ENCODE results near the gene NLGN1. TPM values are rescaled to one million over a fixed set of nuclear protein-coding genes. Genes with fewer than 3 reads are reported as not detected.

NLGN1 gene
- total and polyA plus RNA-seq, 9 of the 15 experiments (the other 6 are each of a cell fraction or from before 2014, with no cell fraction given): under 0.01 to 0.01 TPM; not detected in 7

GRCh38 chr3:173688216-173688842 lies 290.8 kb downstream of the NLGN1 start:
- H3K4me2 ChIP-seq (ENCODE audit: insufficient read depth, low read length): no peak overlapping the region
- H4K20me1 ChIP-seq (replicated peaks; ENCODE audit: control insufficient read depth, insufficient read depth, low read length): no peaks in the 10 kb centered on the region
- WGBS (ENCODE audit: insufficient coverage, low coverage, missing lambda C conversion rate): 1% methylated on average over 4 of the region's 4 CpGs
- in situ Hi-C loops (cut with MboI): no loop called here
- no peaks in the 10 kb centered on the region for H3K9me1 ChIP-seq (ENCODE audit: control insufficient read depth, insufficient read depth, low read length)
- ChIA-PET CTCF (ENCODE audit: low intra/inter-chr PET ratio) (no interaction called here), POLR2A (no interaction called here)
- BruUV-seq (replicated peaks): no TSS peak
- TF ChIP-seq ZNF121 (CRISPR knock-in tag; conservative IDR thresholded peaks at IDR 0.05) (no peak), TFE3 (CRISPR knock-in tag; IDR thresholded peaks at IDR 0.05) (peak; percentile 66)
- H3K4me1 ChIP-seq (replicated peaks in 1 of 2; ENCODE audit: control insufficient read depth in 2 of 2, insufficient read depth in 2 of 2, low read length in 2 of 2): no peaks in the 10 kb centered on the region
- H3K9me3 ChIP-seq (replicated peaks; ENCODE audit: control insufficient read depth, insufficient read depth, low read depth, low read length): peaks cover 1% of the 10 kb centered on the region; the same call in 1 of the 2 replicates
- H3K27ac ChIP-seq (ENCODE audit: extremely low read depth, low read depth, low read length): no peak overlapping the region
- FAIRE-seq (no peak), DNase-seq (ENCODE audit: extremely low read depth in 1 of 4, low spot score in 3 of 4) (no peak), ATAC-seq (no peak)
- H3K36me3 ChIP-seq (ENCODE audit: control insufficient read depth, insufficient read depth, low read length): no peaks in the 10 kb centered on the region
- H3K27me3 ChIP-seq (ENCODE audit: control insufficient read depth in 2 of 2, insufficient read depth in 2 of 2, low read length in 2 of 2): no peaks in the 10 kb centered on the region
- H3K4me3 ChIP-seq: no peak overlapping the region
- no peak overlapping the region for H3K9ac ChIP-seq (ENCODE audit: insufficient read depth in 1 of 2, low read depth in 2 of 2, low read length in 2 of 2)
- intact Hi-C loops (cut with micrococcal nuclease): no loop called here
- H2AFZ ChIP-seq (ENCODE audit: low read depth, low read length): no peak overlapping the region
- no peaks in the 10 kb centered on the region for H3K79me2 ChIP-seq (ENCODE audit: control insufficient read depth, insufficient read depth, low read length)

GRCh38 chr3:173690542-173691180 lies 293.1 kb downstream of the NLGN1 start:
- H3K4me2 ChIP-seq (ENCODE audit: insufficient read depth, low read length): no peak overlapping the region
- no peak overlapping the region for H3K9ac ChIP-seq (ENCODE audit: insufficient read depth in 1 of 2, low read depth in 2 of 2, low read length in 2 of 2)
- WGBS (ENCODE audit: insufficient coverage, low coverage, missing lambda C conversion rate): 2% methylated on average over 7 of the region's 7 CpGs
- H2AFZ ChIP-seq (ENCODE audit: low read depth, low read length): no peak overlapping the region
- ChIA-PET POLR2A (no interaction called here), CTCF (ENCODE audit: low intra/inter-chr PET ratio) (no interaction called here)
- no peak for FAIRE-seq
- no peaks in the 10 kb centered on the region for H3K36me3 ChIP-seq (ENCODE audit: control insufficient read depth, insufficient read depth, low read length)
- H3K4me3 ChIP-seq: no peak overlapping the region
- no peak for DNase-seq (ENCODE audit: extremely low read depth in 1 of 4, low spot score in 3 of 4)
- BruUV-seq (replicated peaks): no TSS peak
- no peak for ATAC-seq
- H3K9me3 ChIP-seq (replicated peaks; ENCODE audit: control insufficient read depth, insufficient read depth, low read depth, low read length): no peaks in the 10 kb centered on the region; the same call in 1 of the 2 replicates
- no peaks in the 10 kb centered on the region for H3K4me1 ChIP-seq (replicated peaks in 1 of 2; ENCODE audit: control insufficient read depth in 2 of 2, insufficient read depth in 2 of 2, low read length in 2 of 2)
- intact Hi-C loops (cut with micrococcal nuclease): no loop called here
- in situ Hi-C loops (cut with MboI): no loop called here
- no peaks in the 10 kb centered on the region for H3K27me3 ChIP-seq (ENCODE audit: control insufficient read depth in 2 of 2, insufficient read depth in 2 of 2, low read length in 2 of 2)
- H3K9me1 ChIP-seq (ENCODE audit: control insufficient read depth, insufficient read depth, low read length): no peaks in the 10 kb centered on the region
- H3K79me2 ChIP-seq (ENCODE audit: control insufficient read depth, insufficient read depth, low read length): no peaks in the 10 kb centered on the region
- H3K27ac ChIP-seq (ENCODE audit: extremely low read depth, low read depth, low read length): no peak overlapping the region
- H4K20me1 ChIP-seq (replicated peaks; ENCODE audit: control insufficient read depth, insufficient read depth, low read length): no peaks in the 10 kb centered on the region
- TF ChIP-seq CXXC5 (CRISPR knock-in tag; IDR thresholded peaks at IDR 0.05) (no peak), STAT6 (CRISPR knock-in tag; IDR thresholded peaks at IDR 0.05) (no peak), PYGO2 (tag; IDR thresholded peaks at IDR 0.05) (no peak), ZFP1 (CRISPR knock-in tag; IDR thresholded peaks at IDR 0.05) (no peak), ZNF512 (tag; IDR thresholded peaks at IDR 0.05) (no peak), RBM34 (IDR thresholded peaks at IDR 0.05; ENCODE audit: borderline replicate concordance, insufficient read depth, low read length) (no peak), HSF4 (CRISPR knock-in tag; IDR thresholded peaks at IDR 0.05; ENCODE audit: borderline replicate concordance) (no peak)
